NCI-H345 (cell line): ENCODE results near the gene SLC23A2.
A peak's percentile ranks its signal among the peaks of the same experiment; 100 is the strongest.
"Not testable (repeated sequence)": the region's sequence is repeated elsewhere in the genome, so short reads cannot be mapped to it uniquely, and the experiment has no call there.

Source experiments
- DNase-seq: peaks from one replicate; lab custom pipeline; 2025; lab: John Stamatoyannopoulos, UW

SLC23A2 gene

DNA sequence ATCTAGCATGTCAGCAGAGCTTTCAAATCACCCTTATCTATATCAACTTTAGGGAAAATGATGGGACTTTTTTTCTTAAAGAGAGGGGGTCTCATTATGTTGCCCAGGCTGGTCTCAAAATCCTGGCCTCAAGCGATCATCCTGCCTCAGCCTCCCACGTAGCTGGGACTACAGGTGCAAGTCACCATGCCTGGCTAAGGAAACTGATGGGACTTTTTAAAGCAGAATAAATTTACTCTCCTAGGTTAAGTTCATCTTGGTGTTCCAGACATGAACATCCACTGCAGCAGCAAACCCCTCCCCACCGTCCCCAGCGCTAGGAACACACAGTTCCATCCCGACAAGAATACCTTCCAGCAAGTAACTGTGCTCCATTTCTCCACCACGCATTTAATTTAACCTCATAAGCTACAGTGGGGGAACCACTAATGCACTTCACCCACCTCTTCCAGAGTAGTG is 64.9 kb downstream of the SLC23A2 start:
- no peak for DNase-seq

DNA sequence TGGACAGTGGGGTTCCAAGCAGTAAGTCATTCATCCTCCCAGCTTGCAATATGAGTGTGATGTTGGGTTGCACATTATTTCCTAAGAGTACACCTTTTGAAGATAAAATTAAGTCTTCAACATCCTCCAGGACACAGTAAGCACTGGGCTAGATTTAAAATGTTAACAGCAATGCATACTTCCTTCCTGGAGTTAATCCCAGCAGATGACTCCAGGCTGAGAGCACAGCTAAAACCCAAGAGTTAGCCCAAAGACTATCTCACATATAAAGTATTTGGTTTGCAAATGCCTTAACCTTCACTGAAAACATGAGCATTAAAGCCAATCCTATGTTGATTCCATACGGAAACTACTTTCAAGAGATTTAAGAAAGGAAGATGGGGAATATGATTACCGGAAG is 69.2 kb downstream of the SLC23A2 start:
- no peak for DNase-seq

DNA sequence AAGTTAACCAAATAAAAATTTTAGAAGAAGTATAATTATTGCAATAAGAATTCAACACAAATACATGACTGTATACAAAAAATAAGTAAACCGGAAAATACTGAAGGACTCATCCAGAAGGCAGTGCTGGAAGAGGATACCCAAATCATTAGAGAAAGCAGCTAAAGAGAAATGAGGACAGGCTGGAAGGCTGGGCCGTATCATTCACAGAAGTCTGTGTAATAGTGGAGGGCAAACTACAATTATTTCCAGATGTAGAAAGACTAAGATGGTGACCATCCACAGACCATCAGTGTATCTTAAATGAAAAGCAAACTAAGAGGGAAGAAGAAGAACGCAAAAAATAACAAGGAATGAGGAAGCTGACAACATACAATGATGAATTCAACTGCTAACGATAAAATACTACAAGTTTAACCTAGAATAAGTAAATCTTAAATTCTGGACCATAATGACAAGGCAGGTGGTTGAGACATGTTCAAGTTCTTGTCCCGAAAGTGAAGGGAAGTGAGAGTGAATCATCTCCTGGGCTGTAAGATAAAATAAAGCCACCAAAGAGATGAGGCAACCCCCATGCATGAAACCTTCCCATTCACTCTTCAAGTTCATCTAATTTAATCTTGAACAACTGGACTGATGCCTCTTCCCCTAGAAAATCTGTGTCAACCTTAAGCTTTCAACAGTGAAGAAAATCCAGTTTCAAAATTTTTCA is 71.5 kb downstream of the SLC23A2 start:
- DNase-seq = no peak

DNA sequence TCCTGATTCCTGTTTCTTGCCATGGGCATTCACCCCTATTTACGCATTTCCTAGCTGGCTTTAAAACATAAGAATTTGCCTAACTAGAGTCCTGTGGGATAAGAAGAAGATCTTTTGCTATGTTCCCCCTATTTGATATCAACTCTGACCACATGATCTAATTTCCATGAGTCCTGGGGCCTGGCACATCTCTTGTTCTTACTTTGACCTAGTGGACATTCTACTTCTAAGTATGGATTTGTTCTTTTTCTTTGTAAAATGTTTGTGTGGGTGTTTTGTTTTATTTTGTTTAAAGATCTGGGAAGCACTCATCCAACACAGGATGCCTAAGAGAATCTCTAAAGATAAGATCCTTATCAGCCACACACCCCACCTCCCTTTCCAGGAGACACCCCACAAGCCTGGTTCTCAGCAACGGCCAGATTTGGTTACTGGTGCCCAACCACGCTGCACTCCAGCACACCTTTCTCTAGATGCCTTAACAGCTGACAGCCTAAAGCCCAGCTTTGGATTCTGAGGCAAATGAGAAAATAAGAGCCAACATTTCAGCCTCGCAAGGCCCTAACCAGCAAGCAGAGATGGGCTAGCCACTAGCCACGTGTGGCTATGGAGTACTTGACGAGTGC is 74.7 kb downstream of the SLC23A2 start:
- no peak for DNase-seq

DNA sequence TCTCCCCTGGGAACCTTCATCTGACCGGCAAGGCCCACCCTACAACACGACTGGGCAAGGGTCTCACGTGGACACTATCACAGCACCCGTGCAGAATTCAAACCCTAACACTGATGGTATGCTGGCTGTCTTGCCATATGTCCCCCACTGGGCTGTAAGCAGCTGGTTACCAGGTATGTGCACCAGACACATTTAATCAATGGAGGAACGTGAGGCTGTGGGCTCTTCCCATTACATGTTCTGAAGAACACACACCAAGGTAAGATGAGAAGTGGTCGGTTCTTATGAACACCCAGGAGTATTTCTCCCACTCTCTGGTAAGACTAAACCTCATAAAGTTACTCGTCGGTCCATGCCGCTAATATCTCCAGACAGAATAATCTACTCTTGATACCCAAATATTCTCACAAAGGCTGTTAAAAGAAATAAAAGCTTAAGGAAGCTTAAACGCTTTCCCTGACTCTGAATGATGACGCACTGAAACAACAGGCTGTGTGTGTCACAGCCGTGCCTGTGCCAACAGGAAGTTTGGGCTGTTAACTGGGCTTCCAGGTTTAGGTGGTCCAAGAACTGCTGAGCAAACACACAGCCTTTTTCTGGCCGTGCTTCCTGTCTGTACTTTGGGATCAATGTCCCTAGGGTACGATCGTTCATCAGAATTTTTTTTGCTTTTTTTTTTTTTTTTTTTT is 75.3 kb downstream of the SLC23A2 start:
- DNase-seq = no peak

DNA sequence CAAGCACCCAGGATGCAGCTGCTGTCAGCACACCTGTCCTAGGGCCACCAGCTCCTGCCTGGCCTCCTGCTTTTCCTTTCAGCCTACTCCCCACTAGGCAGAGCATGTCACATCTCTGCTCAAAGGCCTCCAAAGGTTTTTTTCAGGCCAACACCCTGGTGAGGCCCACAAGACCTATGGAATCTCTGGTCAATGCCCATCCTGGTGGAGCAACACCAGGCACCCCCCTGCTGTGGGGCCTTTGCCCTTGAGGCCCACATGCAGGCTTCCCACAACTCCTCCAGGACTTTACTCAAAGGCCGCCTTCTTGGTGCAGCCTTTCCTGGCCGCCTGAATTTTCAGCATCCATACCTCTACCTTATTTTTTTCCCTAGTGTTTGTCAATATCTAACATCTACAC is 76.9 kb downstream of the SLC23A2 start:
- no peak for DNase-seq

DNA sequence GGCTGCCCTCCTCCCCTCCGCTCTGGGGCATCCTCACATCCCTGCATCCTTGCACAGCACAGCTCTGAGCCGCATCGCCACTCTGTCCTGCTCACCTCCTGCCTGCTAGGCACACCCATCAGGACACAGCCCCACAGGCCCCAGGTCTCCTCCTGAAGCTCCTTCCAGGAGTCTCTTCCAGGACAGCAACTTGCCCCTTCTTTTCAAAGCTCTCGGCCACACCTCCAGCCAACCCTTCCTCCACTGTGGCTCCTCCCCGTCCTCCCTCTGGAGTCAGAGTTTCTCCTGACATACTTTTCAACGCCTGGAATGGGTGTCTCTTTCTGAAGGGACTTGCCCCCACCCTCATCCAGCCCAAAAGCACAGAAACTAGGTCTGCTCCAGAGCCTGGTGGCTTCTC is 77.3 kb downstream of the SLC23A2 start:
- no peak for DNase-seq

DNA sequence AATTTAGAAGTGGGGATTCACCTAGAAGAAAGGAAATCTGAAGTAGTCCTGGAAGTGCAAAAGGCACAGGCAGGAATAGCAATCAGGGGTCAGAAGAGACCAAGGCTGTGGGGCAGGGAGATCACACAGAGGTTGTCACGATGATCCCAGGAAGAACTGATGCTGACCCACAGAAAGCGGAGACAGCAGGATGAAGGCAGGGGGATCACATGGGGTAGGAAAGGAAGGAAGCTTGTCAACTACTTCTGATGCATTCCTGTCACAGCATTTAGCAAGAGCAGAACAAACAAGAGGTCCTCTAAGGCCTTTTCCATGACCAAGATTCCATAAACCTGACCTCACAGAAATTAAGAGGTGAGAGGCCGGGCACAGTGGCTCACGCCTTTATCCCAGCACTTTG is 79.1 kb downstream of the SLC23A2 start:
- no peak for DNase-seq

DNA sequence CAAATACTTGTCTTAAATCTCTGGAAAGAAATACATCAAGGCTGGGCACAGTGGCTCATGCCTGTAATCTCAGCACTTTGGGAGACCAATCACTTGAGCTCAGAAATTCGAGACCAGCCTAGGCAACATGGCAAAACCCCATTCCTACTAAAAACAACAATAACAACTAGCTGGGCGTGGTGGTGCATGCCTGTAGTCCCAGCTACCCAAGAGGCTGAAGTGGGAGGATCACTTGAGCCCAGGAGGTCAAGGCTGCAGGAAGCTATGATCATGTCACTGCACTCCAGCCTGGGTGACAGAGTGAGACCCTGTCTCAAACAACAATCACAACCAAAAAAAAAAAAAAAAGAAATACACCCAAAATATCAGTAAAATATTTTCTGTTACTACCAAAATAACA is 80.0 kb downstream of the SLC23A2 start:
- not testable (repeated sequence) for DNase-seq

DNA sequence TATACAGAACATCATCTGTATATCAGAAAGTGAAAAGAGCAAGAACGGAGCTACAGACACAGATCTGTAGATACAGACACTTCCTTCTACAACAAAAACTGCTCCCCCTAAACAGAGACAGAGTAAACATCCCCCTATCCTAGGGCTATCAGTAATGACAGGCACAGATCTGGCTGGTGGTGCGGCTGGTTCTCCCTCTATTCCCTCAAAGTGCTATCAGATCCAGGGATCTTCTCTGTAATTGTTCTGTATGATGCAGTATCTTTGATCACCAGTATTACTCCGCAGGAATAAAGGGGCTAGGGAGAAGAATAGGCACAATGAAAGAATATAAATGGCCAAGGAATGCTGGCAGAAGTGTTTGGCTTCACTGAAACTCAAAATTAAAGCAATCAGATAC is 80.7 kb downstream of the SLC23A2 start:
- no peak for DNase-seq

DNA sequence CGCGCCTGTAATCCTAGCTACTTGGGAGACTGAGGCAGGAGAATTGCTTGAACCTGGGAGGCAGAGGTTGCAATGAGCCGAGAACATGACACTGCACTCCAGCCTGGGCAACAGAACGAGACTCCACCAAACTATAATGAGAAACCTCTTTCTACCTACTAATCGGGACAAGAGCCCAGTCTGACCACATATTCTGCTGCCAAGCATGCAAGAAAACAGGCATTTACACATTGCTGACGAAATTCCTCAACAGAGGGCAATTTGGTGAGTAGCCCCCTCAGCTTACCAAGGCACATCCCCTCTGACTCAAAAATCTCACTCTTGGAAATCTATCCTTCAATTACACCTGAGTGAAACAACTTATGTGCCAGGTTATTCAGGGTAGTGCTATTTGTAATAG is 81.2 kb downstream of the SLC23A2 start:
- no peak for DNase-seq

DNA sequence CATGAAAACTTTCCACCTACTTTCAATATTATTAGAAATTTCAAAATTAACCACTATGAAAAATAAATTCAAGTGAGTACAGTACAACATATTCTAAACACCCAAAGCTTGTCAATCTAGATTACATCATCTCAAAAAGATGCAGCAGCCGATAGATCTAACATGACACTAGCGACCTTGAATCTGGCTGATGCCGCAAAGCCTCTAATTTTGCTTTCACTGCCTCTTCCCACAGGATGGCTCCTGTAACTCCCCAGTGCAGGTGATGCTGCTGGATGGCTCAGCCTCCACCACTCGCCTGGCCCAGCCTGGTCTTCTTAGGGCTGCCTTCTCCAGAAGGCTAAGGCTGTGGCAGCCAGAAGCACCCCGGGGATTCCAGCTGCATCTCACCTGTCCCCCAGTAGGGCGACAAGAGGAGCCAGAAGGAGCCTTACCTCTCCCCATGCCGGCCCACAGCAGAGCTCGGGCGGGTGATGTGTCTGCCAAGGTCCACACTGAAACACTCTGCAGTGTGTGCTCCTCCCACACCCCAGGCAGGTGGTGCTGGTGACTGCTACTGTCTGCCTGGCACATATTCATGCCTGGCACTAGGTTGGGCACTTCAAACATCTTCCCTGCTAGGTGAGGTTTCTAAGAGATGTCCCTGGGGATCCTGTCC is 82.1 kb downstream of the SLC23A2 start:
- peak; percentile 87 for DNase-seq

DNA sequence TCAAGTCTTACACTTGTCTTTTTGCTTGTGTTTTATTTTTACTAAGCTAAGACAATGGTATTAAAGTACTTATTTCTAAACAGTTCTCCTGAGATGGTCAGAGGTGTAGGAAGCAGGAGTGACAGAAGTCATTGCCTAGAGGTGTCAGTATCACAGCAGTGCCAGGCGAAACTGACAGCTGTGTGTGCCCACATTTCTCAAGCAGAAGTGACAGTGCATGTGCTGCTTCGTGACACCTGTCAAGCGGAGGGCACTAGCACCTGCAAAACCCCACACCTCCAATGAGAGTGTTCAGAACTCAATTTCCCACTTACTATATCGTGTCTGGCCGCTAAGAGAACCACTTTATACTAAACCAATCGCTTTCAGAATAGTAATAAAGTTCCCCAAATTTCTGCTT is 82.8 kb downstream of the SLC23A2 start:
- no peak for DNase-seq

DNA sequence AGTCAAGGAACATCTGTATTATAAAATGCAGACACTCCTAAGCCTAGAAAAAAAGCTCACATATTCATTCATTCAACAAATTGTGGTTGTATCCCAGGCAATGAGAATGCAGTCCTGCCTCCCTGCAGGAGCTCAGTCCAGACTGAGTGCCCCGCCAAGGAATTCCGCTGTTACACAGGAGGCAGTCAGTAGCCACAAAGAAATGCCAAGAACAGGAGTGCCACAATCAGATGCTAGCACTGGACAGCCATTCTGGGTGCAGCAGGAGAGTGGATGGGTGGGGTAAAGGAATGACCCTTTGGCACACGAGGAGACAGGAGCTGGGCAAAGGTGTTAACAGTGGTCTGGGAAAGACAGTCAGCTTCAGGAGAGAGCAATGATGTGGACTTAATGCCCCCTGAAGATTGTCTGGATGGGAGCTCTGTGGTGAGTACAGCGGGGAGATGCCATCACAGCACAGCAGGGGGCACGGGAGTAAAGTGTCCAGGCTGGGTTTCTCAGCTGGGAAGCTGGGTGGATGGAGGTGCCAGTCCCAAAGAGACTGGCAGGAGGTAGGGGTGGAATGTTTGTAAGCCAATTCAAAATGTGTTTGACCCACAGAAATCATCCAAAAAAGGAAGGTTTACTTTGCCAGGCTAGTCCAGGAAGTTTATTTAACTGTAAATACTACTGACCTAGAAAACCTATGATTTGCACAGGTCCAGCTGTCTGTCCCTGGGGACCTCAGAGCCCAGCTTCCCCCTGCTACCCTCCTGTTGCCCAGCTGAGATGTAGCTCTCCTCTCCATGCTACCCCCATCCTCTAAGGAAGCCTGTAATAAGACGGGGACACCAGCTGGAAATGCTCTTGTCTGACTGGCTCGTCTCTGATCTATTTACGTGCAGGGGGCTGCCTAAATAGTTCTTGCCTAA is 84.1 kb downstream of the SLC23A2 start:
- DNase-seq = no peak

DNA sequence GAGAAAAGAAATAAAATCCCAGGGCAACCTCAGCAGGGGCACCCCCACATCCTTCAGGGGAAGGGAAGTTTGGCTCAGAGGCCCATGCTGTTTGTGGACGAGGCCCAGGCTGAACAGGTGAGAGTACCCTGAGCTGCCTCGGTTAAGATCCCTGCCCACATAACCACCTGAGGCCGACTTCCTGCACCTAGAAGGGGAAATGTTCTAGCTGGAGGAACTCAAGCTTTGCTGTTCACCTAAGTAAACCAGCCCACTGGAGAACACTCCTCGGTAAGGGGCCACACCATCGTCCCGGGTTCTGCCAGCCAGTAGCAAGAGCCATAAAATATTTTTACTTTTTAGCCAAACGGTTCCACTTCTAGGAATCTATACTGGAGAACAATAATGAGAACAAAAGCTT is 88.2 kb downstream of the SLC23A2 start:
- DNase-seq = no peak

DNA sequence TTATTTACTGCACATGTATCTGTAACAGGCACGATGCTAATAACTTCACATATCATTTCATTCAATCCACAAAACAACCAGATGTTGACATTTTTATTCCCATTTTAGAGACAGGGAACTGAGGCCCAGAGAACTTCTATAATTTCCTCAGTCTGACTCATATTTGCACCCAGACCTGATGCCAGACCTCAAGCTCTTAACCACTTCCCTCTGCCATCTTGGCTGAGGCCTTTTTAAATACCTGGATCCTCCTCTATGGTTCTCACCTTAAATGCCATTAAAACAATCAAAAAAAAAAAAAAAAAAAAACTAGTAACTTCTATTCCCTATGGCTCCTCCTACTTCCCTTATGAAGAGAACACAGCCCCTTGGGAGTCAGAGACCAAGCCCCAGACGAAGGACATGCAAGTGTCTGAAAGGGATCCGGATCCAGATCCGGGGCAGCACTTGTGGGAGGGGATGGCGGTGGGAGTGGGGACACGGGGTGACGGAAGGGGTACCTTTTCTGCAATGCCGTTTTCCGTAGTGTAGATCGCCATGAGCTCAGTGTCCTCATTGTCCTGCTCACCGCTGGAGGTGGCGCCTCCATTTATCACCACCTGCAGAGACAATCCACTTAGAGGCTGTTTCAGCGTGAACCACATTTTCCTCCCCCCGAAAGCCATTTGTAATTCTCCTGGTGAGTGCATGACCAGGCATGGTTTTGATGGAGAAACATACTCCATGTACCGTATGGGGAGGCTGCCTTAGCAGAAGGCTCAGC is 88.7 kb downstream of the SLC23A2 start:
- no peak for DNase-seq

DNA sequence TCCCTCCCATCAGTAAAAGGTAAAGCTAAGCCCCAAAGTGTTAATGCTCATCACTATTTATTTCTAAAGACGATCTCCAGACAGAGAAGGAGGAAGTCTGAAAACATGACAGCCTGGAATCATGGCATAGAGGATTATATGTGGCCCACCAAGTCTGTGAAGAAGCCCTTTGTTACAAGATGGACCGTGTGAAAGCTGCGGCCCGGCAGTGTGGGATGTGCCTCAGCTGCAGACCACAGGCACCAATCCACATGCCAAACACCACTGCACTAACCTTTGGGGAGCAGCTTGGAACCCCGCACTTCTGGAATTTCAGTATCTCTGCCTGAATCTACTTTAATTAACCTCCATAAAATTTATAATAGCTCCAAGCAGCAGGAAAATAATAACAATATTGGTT is 90.4 kb downstream of the SLC23A2 start:
- no peak for DNase-seq

DNA sequence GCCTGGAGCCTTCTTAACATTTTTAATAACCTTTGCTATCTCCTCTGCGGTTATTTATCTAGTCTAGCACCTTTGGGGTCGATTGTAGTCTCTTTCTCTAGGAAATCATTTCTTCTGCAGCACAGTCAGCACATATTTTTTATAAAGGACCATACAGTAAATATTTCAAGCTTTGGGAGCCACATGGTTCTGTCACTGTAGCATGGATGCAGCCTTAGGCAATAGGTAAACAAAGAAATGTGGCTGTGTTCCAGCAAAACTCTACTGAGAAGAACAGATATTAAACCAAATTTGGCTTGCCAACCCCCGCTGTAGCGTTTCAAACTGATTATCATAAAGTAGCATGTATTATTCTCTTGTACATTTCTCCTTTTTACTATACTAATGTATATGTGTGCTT is 95.7 kb downstream of the SLC23A2 start:
- no peak for DNase-seq

DNA sequence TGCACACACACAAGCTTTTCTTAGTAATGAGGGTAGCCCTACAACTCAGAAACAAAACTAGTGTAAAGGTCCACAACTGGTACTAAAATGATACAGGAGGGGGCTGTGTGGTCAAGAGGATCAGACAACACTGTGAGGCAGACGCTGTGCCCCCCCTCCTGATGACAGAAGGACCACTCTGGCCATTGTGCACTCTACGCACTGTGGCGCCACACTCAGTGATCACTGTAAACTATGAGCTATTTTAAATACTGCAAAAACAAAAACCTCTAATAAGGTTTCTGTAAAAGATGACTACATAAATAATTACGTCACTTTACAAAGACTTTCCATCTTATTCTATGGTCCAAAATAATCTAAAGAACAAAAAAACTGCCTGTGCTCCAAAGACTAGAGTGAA is 96.1 kb downstream of the SLC23A2 start:
- no peak for DNase-seq

DNA sequence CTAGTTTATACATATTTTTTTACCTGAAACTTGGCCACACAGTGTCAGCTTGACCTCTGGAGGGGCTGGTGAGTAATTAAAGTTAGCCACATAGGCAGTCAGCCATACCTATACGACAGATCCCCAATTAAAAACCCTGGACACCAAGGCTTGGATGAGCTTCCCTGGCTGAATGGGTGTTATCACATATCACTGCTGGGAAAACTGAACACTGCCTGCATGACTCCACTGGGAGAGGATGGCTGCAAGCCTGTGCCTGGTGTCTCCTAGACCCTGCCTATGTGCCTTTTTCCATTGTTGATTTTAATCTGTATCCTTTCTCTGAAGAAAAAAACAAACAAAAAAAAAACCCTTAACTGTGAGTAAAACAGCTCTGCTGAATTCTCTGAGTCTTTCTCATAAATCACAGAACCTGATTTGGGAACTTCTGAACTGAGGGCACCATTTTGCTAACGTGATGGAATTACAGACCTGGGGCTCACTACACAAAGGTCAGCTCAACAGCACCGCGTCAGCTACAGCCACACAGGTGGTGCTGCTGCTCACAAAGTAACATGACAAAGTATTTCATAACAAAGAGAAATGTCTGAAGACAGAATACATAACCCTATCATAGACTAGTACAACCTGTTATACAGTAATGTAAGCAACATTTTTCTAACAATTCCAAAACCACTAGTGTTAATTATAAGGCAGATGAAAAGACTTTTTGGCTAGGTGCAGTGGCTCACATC is 97.0 kb downstream of the SLC23A2 start:
- DNase-seq = no peak
